GM08714 (cell line): ENCODE results near the gene CDR2.

Experiments
- H3K4me3 ChIP-seq: fragments of 200-500 bp; sonication (Bioruptor generic); 2 replicates; pipeline ENCODE4 v1.5.1; 2014; ENCODE audit warnings: mild to moderate bottlenecking, low read length, inconsistent platforms
- ZNF274 ChIP-seq: IDR thresholded peaks from 2 replicates; pipeline ENCODE4 v1.6.1; 2012; ENCODE audit warnings: mild to moderate bottlenecking, low read depth, low read length

The CDR2 gene

GRCh38 chr16:22348291-22348690 is 26.1 kb downstream of the CDR2 start:
- H3K4me3 ChIP-seq: no peak overlapping the region
- TF ChIP-seq ZNF274: no peak

GRCh38 chr16:22347100-22347820 is 27.2 kb downstream of the CDR2 start:
- no peak overlapping the region for H3K4me3 ChIP-seq
- no peak for TF ChIP-seq ZNF274

GRCh38 chr16:22346483-22346882 is 27.9 kb downstream of the CDR2 start:
- TF ChIP-seq ZNF274: no peak
- H3K4me3 ChIP-seq: no peak overlapping the region

- no peak overlapping the region for H3K4me3 ChIP-seq
These were observed 32.3 kb downstream of the CDR2 start for GRCh38 chr16:22342082-22342481.

GRCh38 chr16:22340945-22341344 is 33.5 kb downstream of the CDR2 start:
- no peak for TF ChIP-seq ZNF274
- H3K4me3 ChIP-seq: no peak overlapping the region

More at GRCh38 chr16:22342082-22342481, 32.3 kb downstream of the CDR2 start:
- no peak for TF ChIP-seq ZNF274

GRCh38 chr16:22337849-22338635 is 36.4 kb downstream of the CDR2 start:
- TF ChIP-seq ZNF274: no peak
- no peak overlapping the region for H3K4me3 ChIP-seq

GRCh38 chr16:22337045-22337444 is 37.4 kb downstream of the CDR2 start:
- no peak for TF ChIP-seq ZNF274
- H3K4me3 ChIP-seq: no peak overlapping the region

GRCh38 chr16:22336581-22336980 is 37.8 kb downstream of the CDR2 start:
- no peak for TF ChIP-seq ZNF274
- H3K4me3 ChIP-seq: no peak overlapping the region

GRCh38 chr16:22335668-22336246 is 38.7 kb downstream of the CDR2 start:
- H3K4me3 ChIP-seq: no peak overlapping the region

GRCh38 chr16:22333457-22333994 is 40.9 kb downstream of the CDR2 start:
- no peak for TF ChIP-seq ZNF274
- no peak overlapping the region for H3K4me3 ChIP-seq

More at GRCh38 chr16:22335668-22336246, 38.7 kb downstream of the CDR2 start:
- TF ChIP-seq ZNF274: no peak

GRCh38 chr16:22330326-22330725 is 44.1 kb downstream of the CDR2 start:
- TF ChIP-seq ZNF274: no peak
- no peak overlapping the region for H3K4me3 ChIP-seq

- no peak for TF ChIP-seq ZNF274
- no peak overlapping the region for H3K4me3 ChIP-seq
These were observed 45.2 kb downstream of the CDR2 start for GRCh38 chr16:22329199-22329695.

- no peak for TF ChIP-seq ZNF274
- H3K4me3 ChIP-seq: no peak overlapping the region
These were observed 46.2 kb downstream of the CDR2 start for GRCh38 chr16:22328081-22328725.

GRCh38 chr16:22327446-22327775 is 47.0 kb downstream of the CDR2 start:
- H3K4me3 ChIP-seq: no peak overlapping the region
- no peak for TF ChIP-seq ZNF274
